Keratinocyte (primary cell): Measurements from ENCODE around the gene RAB40A. TPM values are rescaled to one million over a fixed set of nuclear protein-coding genes. Genes with fewer than 3 reads are reported as not detected.
A peak's percentile ranks its signal among the peaks of the same experiment; 100 is the strongest.

Source experiments
- DNase-seq: peaks from one replicate; pipeline ENCODE4 v3.0.0-alpha.2; 2011; ENCODE audit warnings: low read depth, missing footprints, low spot score
- FAIRE-seq: peaks from 2 replicates; lab custom pipeline; 2011; peaks lifted over from hg19 to GRCh38; lab: Jason Lieb, UNC
- H2AFZ ChIP-seq: 2 replicates; pipeline ENCODE4 v1.6.0; 2012; ENCODE audit warnings: low read length, control low read depth, inconsistent platforms; ENCODE audit not compliant: control insufficient read depth
- H3K27ac ChIP-seq: 2 replicates; pipeline ENCODE4 v1.5.1; 2011; ENCODE audit warnings: low read length; ENCODE audit not compliant: control insufficient read depth, insufficient read depth
- H3K27me3 ChIP-seq: 3 replicates; pipeline ENCODE4 v1.6.0; 2011; ENCODE audit warnings: low read length; ENCODE audit not compliant: control insufficient read depth, insufficient read depth; ENCODE audit errors: extremely low read depth
- H3K36me3 ChIP-seq, 2 experiments: 2 replicates in 1 of 2; 3 replicates in 1 of 2; pipeline ENCODE4 v1.5.1; 2011; ENCODE audit warnings: low read length in 2 of 2, mild to moderate bottlenecking in 1 of 2; ENCODE audit not compliant: control insufficient read depth in 2 of 2, insufficient read depth in 2 of 2; ENCODE audit errors: extremely low read depth in 1 of 2
- H3K4me1 ChIP-seq: 3 replicates; pipeline ENCODE4 v1.5.1; 2011; ENCODE audit warnings: low read length; ENCODE audit not compliant: control insufficient read depth, insufficient read depth; ENCODE audit errors: extremely low read depth
- H3K4me2 ChIP-seq: 3 replicates; pipeline ENCODE4 v1.6.0; 2011; ENCODE audit warnings: low read depth, low read length; ENCODE audit not compliant: control insufficient read depth, insufficient read depth; ENCODE audit errors: extremely low read depth
- H3K4me3 ChIP-seq, 3 experiments: fragments of 200-600 bp in 1 of 3; sonication (generic) in 1 of 3; 2 replicates in 2 of 3; 3 replicates in 1 of 3; pipeline ENCODE4 v1.5.1; 2011 to 2016; ENCODE audit warnings: low read length in 3 of 3, mild to moderate bottlenecking in 3 of 3, control low read depth in 2 of 3, inconsistent platforms in 1 of 3, low read depth in 1 of 3, mixed read lengths in 1 of 3, mixed run types in 1 of 3, moderate library complexity in 1 of 3; ENCODE audit not compliant: control insufficient read depth in 2 of 3, insufficient read depth in 2 of 3; ENCODE audit errors: extremely low read depth in 1 of 3
- H3K79me2 ChIP-seq: 2 replicates; pipeline ENCODE4 v1.6.0; 2012; ENCODE audit warnings: low read length; ENCODE audit not compliant: control insufficient read depth, insufficient read depth
- H3K9ac ChIP-seq: 3 replicates; pipeline ENCODE4 v1.6.0; 2011; ENCODE audit warnings: low read length; ENCODE audit not compliant: control insufficient read depth, insufficient read depth; ENCODE audit errors: extremely low read depth
- H3K9me1 ChIP-seq: 3 replicates; pipeline ENCODE4 v1.6.0; 2011; ENCODE audit warnings: low read length; ENCODE audit not compliant: control insufficient read depth, insufficient read depth; ENCODE audit errors: extremely low read depth
- H3K9me3 ChIP-seq: 2 replicates; pipeline ENCODE4 v1.5.1; 2012; ENCODE audit warnings: low read depth, low read length; ENCODE audit not compliant: control insufficient read depth
- H4K20me1 ChIP-seq: 3 replicates; pipeline ENCODE4 v1.6.0; 2011; ENCODE audit warnings: low read length; ENCODE audit not compliant: control insufficient read depth, insufficient read depth; ENCODE audit errors: extremely low read depth
- CTCF ChIP-seq, 3 experiments: IDR thresholded peaks in 1 of 3; conservative IDR thresholded peaks in 1 of 3; optimal IDR thresholded peaks in 1 of 3; 2 replicates in 2 of 3; 3 replicates in 1 of 3; pipeline versions ENCODE3 to v1.5.1; 2011; ENCODE audit warnings: low read length in 3 of 3, mild to moderate bottlenecking in 3 of 3, moderate library complexity in 2 of 3, control low read depth in 1 of 3, inconsistent platforms in 1 of 3; ENCODE audit not compliant: insufficient read depth in 2 of 3; ENCODE audit errors: extremely low read depth in 1 of 3
- EZH2 ChIP-seq: IDR thresholded peaks from one replicate; pipeline ENCODE4 v1.6.1; 2012; ENCODE audit warnings: inconsistent platforms, mild to moderate bottlenecking, low read length, moderate library complexity
- dilution Hi-C: fragments of 300-500 bp; cut with MboI; formaldehyde crosslinking; loops from one replicate; pipeline ENCODE4 v1.7.0; 2020; ENCODE audit warnings: low sequenced_read_pairs; ENCODE audit not compliant: extremely low pct_ligation_motif_present
- polyA plus RNA-seq, 5 experiments: library from polyadenylated mRNA; depleted of rRNA in 3 of 5; stranded (reverse) in 3 of 5; stranded (forward) in 1 of 5; unstranded in 1 of 5; fragments of >200 nt; gene quantifications; 1 replicate in 1 of 5; 2 replicates in 3 of 5; 3 replicates in 1 of 5; pipeline versions ENCODE4 v1.2.1 to v1.2.3, GENCODE V29; 2011 to 2012; ENCODE audit warnings: missing spikeins in 2 of 5, low read depth in 1 of 5, low replicate concordance in 1 of 5

Gene RAB40A
- polyA plus RNA-seq, 1 donor (not counting 4 experiments of a cell fraction or from before 2014, with no cell fraction given): 0.33 TPM

GRCh38 chrX:103538728-103539127 is 19.4 kb upstream of the RAB40A start:
- no peak overlapping the region for H3K4me3 ChIP-seq

GRCh38 chrX:103537871-103538387 is 18.6 kb upstream of the RAB40A start:
- no peaks in the 10 kb centered on the region for H3K27me3 ChIP-seq
- TF ChIP-seq EZH2: no peak
- TF ChIP-seq CTCF (optimal IDR thresholded peaks at IDR 0.05 in 1 of 3, IDR thresholded peaks at IDR 0.05 in 1 of 3, conservative IDR thresholded peaks at IDR 0.05 in 1 of 3; ENCODE audit: extremely low read depth in 1 of 3, insufficient read depth in 2 of 3, low read length in 3 of 3): no peak
- no peak for DNase-seq
- no peaks in the 10 kb centered on the region for H3K9me3 ChIP-seq
- peak overlapping the region; percentile 75 for H3K4me2 ChIP-seq
- peak overlapping the region; percentile 62 for H3K9ac ChIP-seq
- H4K20me1 ChIP-seq: no peaks in the 10 kb centered on the region
- dilution Hi-C loops: no loop called here
- peaks cover 36% of the 10 kb centered on the region for H3K4me1 ChIP-seq
- H3K79me2 ChIP-seq: no peaks in the 10 kb centered on the region
- H3K9me1 ChIP-seq: no peaks in the 10 kb centered on the region
- peak overlapping the region; percentile 22 to 50 (median 27) for H3K4me3 ChIP-seq
- peak overlapping the region; percentile 16 for H2AFZ ChIP-seq
- FAIRE-seq: peak; percentile 81
- peak overlapping the region; percentile 88 for H3K27ac ChIP-seq
- no peaks in the 10 kb centered on the region for H3K36me3 ChIP-seq

More at GRCh38 chrX:103538728-103539127, 19.4 kb upstream of the RAB40A start:
- dilution Hi-C loops: no loop called here
- no peak overlapping the region for H2AFZ ChIP-seq
- no peaks in the 10 kb centered on the region for H3K27me3 ChIP-seq
- peak; percentile 93 for FAIRE-seq
- H3K36me3 ChIP-seq: no peaks in the 10 kb centered on the region
- no peaks in the 10 kb centered on the region for H4K20me1 ChIP-seq
- H3K4me1 ChIP-seq: peaks cover 36% of the 10 kb centered on the region
- H3K9me1 ChIP-seq: no peaks in the 10 kb centered on the region
- H3K4me2 ChIP-seq: peak overlapping the region; percentile 75
- no peaks in the 10 kb centered on the region for H3K79me2 ChIP-seq
- H3K9me3 ChIP-seq: no peaks in the 10 kb centered on the region
- H3K27ac ChIP-seq: peak overlapping the region; percentile 88
- DNase-seq: peak; percentile 17
- H3K9ac ChIP-seq: peak overlapping the region; percentile 62
- no peak for TF ChIP-seq CTCF (optimal IDR thresholded peaks at IDR 0.05 in 1 of 3, IDR thresholded peaks at IDR 0.05 in 1 of 3, conservative IDR thresholded peaks at IDR 0.05 in 1 of 3; ENCODE audit: extremely low read depth in 1 of 3, insufficient read depth in 2 of 3, low read length in 3 of 3)
- TF ChIP-seq EZH2: no peak
